Fibroblast of lung (primary cell): Measurements from ENCODE around the gene SLC16A8. TPM values are rescaled to one million over a fixed set of nuclear protein-coding genes. Genes with fewer than 3 reads are reported as not detected.

Experiments used
- DNase-seq, 2 donors: peaks; one replicate each; pipeline versions ENCODE4 v3.0.0 to v3.0.0-alpha.2; 2010; ENCODE audit warnings: low read depth in 2 of 2
- H2AFZ ChIP-seq: 2 replicates; pipeline ENCODE4 v1.5.1; 2012; ENCODE audit warnings: low read length, control low read depth, inconsistent platforms
- H3K27ac ChIP-seq: 2 replicates; pipeline ENCODE4 v1.5.1; 2011; ENCODE audit warnings: low read length, control low read depth; ENCODE audit not compliant: insufficient read depth
- H3K27me3 ChIP-seq: 2 replicates; pipeline ENCODE4 v1.5.1; 2011; ENCODE audit warnings: mild to moderate bottlenecking, low read length; ENCODE audit not compliant: control insufficient read depth, insufficient read depth
- H3K36me3 ChIP-seq: 2 replicates; pipeline ENCODE4 v1.5.1; 2011; ENCODE audit warnings: low read length; ENCODE audit not compliant: control insufficient read depth, insufficient read depth
- H3K4me1 ChIP-seq: 2 replicates; pipeline ENCODE4 v1.5.1; 2011; ENCODE audit warnings: low read length; ENCODE audit not compliant: control insufficient read depth, insufficient read depth; ENCODE audit errors: extremely low read depth
- H3K4me2 ChIP-seq: 2 replicates; pipeline ENCODE4 v1.5.1; 2011; ENCODE audit warnings: low read length, control low read depth; ENCODE audit not compliant: insufficient read depth; ENCODE audit errors: extremely low read depth
- H3K4me3 ChIP-seq, 4 experiments: fragments of 200-600 bp in 1 of 4; sonication (generic) in 1 of 4; replicated peaks in 1 of 4; 2 replicates each; pipeline ENCODE4 v1.5.1; 2011 to 2016; ENCODE audit warnings: low read length in 4 of 4, low read depth in 3 of 4, mild to moderate bottlenecking in 3 of 4, control low read depth in 2 of 4, inconsistent platforms in 1 of 4, mixed read lengths in 1 of 4; ENCODE audit not compliant: insufficient read depth in 1 of 4; ENCODE audit errors: control extremely low read depth in 1 of 4
- H3K79me2 ChIP-seq: 2 replicates; pipeline ENCODE4 v1.5.1; 2012; ENCODE audit warnings: mild to moderate bottlenecking, low read length, inconsistent platforms; ENCODE audit not compliant: control insufficient read depth, insufficient read depth
- H3K9ac ChIP-seq: 2 replicates; pipeline ENCODE4 v1.5.1; 2011; ENCODE audit warnings: mild to moderate bottlenecking, low read length, control low read depth; ENCODE audit not compliant: insufficient read depth
- H3K9me3 ChIP-seq: 2 replicates; pipeline ENCODE4 v1.5.1; 2012; ENCODE audit warnings: low read depth, low read length; ENCODE audit not compliant: control insufficient read depth, insufficient read depth
- H4K20me1 ChIP-seq: 2 replicates; pipeline ENCODE4 v1.5.1; 2011; ENCODE audit warnings: low read length; ENCODE audit not compliant: control insufficient read depth, insufficient read depth; ENCODE audit errors: extremely low read depth
- CTCF ChIP-seq, 2 donors: IDR thresholded peaks in 1 of 2; conservative IDR thresholded peaks in 1 of 2; 1 replicate in 1 of 2; 2 replicates in 1 of 2; pipeline ENCODE4 v1.5.1; 2011 to 2012; ENCODE audit warnings: low read length in 2 of 2, control low read depth in 1 of 2, inconsistent platforms in 1 of 2, low read depth in 1 of 2, mild to moderate bottlenecking in 1 of 2
- EZH2 ChIP-seq: IDR thresholded peaks from 2 replicates; pipeline ENCODE4 v1.5.1; 2012; ENCODE audit warnings: low read length, control low read depth, mild to moderate bottlenecking; ENCODE audit errors: missing control alignments
- polyA plus RNA-seq, 2 donors: library from polyadenylated mRNA; depleted of rRNA in 1 of 2; stranded (reverse) in 1 of 2; unstranded in 1 of 2; fragments of >200 nt; gene quantifications; 2 replicates each; pipeline ENCODE4 v1.2.1, GENCODE V29; 2011 to 2012; ENCODE audit warnings: missing spikeins in 1 of 2
- total RNA-seq: library from RNA; depleted of rRNA; stranded (reverse); fragments of >200 nt; gene quantifications from 2 replicates; pipeline ENCODE4 v1.2.1, GENCODE V29; 2014

The SLC16A8 gene
- total and polyA plus RNA-seq, 2 donors (not counting 1 experiment from before 2014, with no cell fraction given), result under 0.01 TPM; not detected in 1

- DNase-seq, result no peak
- no peaks in the 10 kb centered on the region for H3K27me3 ChIP-seq
- no peak overlapping the region for H3K4me3 ChIP-seq
- no peak overlapping the region for H3K9ac ChIP-seq
- no peak for TF ChIP-seq EZH2
- no peak for TF ChIP-seq CTCF (conservative IDR thresholded peaks at IDR 0.05 in 1 of 2, IDR thresholded peaks at IDR 0.05 in 1 of 2; ENCODE audit: low read depth in 1 of 2, low read length in 2 of 2)
- H3K79me2 ChIP-seq, result no peaks in the 10 kb centered on the region
- no peak overlapping the region for H3K27ac ChIP-seq
- H3K36me3 ChIP-seq, result no peaks in the 10 kb centered on the region
- H3K4me2 ChIP-seq, result no peak overlapping the region
- no peak overlapping the region for H2AFZ ChIP-seq
- no peaks in the 10 kb centered on the region for H3K9me3 ChIP-seq
- no peaks in the 10 kb centered on the region for H4K20me1 ChIP-seq
- H3K4me1 ChIP-seq, result peaks cover 23% of the 10 kb centered on the region
Observed at GRCh38 chr22:38036392-38037062, 47.5 kb downstream of the SLC16A8 start.

DNA sequence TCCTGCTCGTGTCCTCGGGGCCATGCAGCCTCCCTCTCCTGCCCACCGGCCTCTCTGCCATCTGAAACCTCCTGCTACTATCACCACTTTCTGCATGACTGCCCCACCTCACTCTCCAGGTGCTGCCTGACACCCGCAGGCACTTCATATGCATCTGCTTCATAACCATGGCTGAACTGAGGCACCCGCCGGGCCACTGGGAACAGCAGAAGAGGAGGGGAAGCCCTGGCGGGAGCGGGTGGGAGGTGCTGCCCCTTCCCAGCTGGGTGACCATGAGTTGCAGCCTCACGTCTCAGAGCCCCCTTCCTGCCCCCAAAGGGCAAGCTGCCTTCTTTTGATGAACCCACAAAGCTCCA lies 48.5 kb downstream of the SLC16A8 start:
- Histone ChIP-seq H3K36me3 (no peaks in the 10 kb centered on the region), H3K27me3 (no peaks in the 10 kb centered on the region), H3K79me2 (no peaks in the 10 kb centered on the region), H3K27ac (no peak overlapping the region), H3K4me2 (no peak overlapping the region), H3K4me1 (peaks cover 27% of the 10 kb centered on the region), H3K9me3 (no peaks in the 10 kb centered on the region), H4K20me1 (no peaks in the 10 kb centered on the region), H2AFZ (no peak overlapping the region), H3K9ac (no peak overlapping the region), H3K4me3 (no peak overlapping the region)
- DNase-seq, result no peak
- TF ChIP-seq CTCF (conservative IDR thresholded peaks at IDR 0.05 in 1 of 2, IDR thresholded peaks at IDR 0.05 in 1 of 2; ENCODE audit: low read depth in 1 of 2, low read length in 2 of 2) (no peak), EZH2 (no peak)

DNA sequence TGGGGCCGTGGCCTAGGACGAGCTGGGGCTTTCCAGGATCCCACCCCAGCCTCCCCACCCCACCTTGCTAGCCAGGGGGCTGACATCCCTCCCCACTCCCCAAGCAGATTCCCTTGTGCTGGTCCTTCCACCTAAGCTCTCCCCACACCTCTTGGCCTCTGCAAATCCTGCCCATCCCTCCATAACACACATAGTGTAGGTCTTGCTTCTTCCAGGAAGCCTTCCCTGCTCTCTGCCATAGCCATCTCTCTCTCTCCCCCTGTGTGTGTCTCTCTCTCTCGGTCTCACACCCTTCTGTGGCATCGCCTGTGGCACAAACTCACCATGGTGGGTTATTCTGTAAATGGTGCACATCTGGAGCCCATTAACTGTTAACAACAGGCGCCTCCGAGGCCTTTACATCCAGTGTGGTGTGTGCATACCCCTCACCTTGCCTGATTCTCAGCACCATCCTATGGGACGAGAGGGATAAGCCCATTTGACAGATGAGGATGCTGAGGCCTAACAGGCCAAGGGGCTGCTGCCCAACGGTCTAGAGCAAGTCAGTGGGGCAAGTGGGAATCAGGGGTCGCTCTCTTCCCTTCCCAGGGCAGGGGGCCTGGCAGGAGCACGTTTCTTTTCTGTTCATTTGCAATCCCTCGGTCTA lies 49.0 kb downstream of the SLC16A8 start:
- H3K9me3 ChIP-seq, result no peaks in the 10 kb centered on the region
- H3K9ac ChIP-seq, result no peak overlapping the region
- H3K27me3 ChIP-seq, result no peaks in the 10 kb centered on the region
- no peak for TF ChIP-seq CTCF (conservative IDR thresholded peaks at IDR 0.05 in 1 of 2, IDR thresholded peaks at IDR 0.05 in 1 of 2; ENCODE audit: low read depth in 1 of 2, low read length in 2 of 2)
- TF ChIP-seq EZH2, result no peak
- H3K79me2 ChIP-seq, result no peaks in the 10 kb centered on the region
- H3K36me3 ChIP-seq, result no peaks in the 10 kb centered on the region
- H3K4me1 ChIP-seq, result peaks cover 30% of the 10 kb centered on the region
- H3K4me2 ChIP-seq, result no peak overlapping the region
- DNase-seq, result peak in 1 of 2 donors; percentile 16
- H2AFZ ChIP-seq, result peak overlapping the region; percentile 33
- H3K27ac ChIP-seq, result no peak overlapping the region
- no peaks in the 10 kb centered on the region for H4K20me1 ChIP-seq
- H3K4me3 ChIP-seq, result no peak overlapping the region
